HPDE6-E6E7 (cell line): Measurements from ENCODE around the gene BAD.
"Not testable (repeated sequence)": the region's sequence is repeated elsewhere in the genome, so short reads cannot be mapped to it uniquely, and the experiment has no call there.

Experiments
- DNase-seq: peaks from one replicate; pipeline ENCODE4 v3.0.0; 2011; ENCODE audit warnings: missing footprints; ENCODE audit errors: extremely low spot score

BAD gene

GRCh38 chr11:64256300-64256699, 28.2 kb downstream of the BAD start:
- DNase-seq, result no peak

GRCh38 chr11:64255135-64256128, 29.0 kb downstream of the BAD start:
- no peak for DNase-seq

GRCh38 chr11:64254326-64254725, 30.1 kb downstream of the BAD start:
- no peak for DNase-seq

- DNase-seq, result no peak
Measured at GRCh38 chr11:64253481-64253880, 31.0 kb downstream of the BAD start.

- no peak for DNase-seq
Measured at GRCh38 chr11:64253043-64253442, 31.4 kb downstream of the BAD start.

- no peak for DNase-seq
Measured at GRCh38 chr11:64252003-64252872, 32.2 kb downstream of the BAD start.

GRCh38 chr11:64251753-64252002, 32.8 kb downstream of the BAD start:
- no peak for DNase-seq

- DNase-seq, result no peak
Measured at GRCh38 chr11:64251016-64251752, 33.3 kb downstream of the BAD start, which contains the start of gene PLCB3. Gene PLCB3, plus strand, starts transcription at chr11:64251530. Its CDS starts 120 bp downstream, at chr11:64251650.

GRCh38 chr11:64250415-64251015, 34.0 kb downstream of the BAD start:
- DNase-seq, result no peak

- DNase-seq, result no peak
Measured at GRCh38 chr11:64249563-64250414, 34.7 kb downstream of the BAD start.

GRCh38 chr11:64249038-64249437, 35.4 kb downstream of the BAD start:
- DNase-seq, result no peak

- no peak for DNase-seq
Measured at GRCh38 chr11:64248578-64248977, 35.9 kb downstream of the BAD start.

GRCh38 chr11:64247729-64248531, 36.5 kb downstream of the BAD start:
- no peak for DNase-seq

- DNase-seq, result no peak
Measured at GRCh38 chr11:64246871-64247728, 37.4 kb downstream of the BAD start, which contains the start of gene PPP1R14B. Gene PPP1R14B, minus strand, starts transcription at chr11:64246943. Its CDS starts 270 bp downstream, at chr11:64246673.

GRCh38 chr11:64246621-64246870, 37.9 kb downstream of the BAD start:
- DNase-seq, result not testable (repeated sequence)

GRCh38 chr11:64245797-64246620, 38.5 kb downstream of the BAD start:
- peak; percentile 86 for DNase-seq

- DNase-seq, result no peak
Measured at GRCh38 chr11:64245401-64245796, 39.1 kb downstream of the BAD start.

- DNase-seq, result no peak
Measured at GRCh38 chr11:64244966-64245365, 39.5 kb downstream of the BAD start.
